NCI-H146 treated with DMSO at 0.1 percent for 48 hours (cell line): Measurements from ENCODE around the gene MAP1LC3B2.

Experiments
- DNase-seq: peaks from one replicate; lab custom pipeline; 2025; ENCODE audit not compliant: unreplicated experiment; lab: John Stamatoyannopoulos, UW

The MAP1LC3B2 gene

GRCh38 chr12:116559162-116559935, at the start of gene MAP1LC3B2:
TSS of gene MAP1LC3B2 (plus strand) at chr12:116559381. CDS start at chr12:116575943, 16,562 bp downstream.
- no peak for DNase-seq

GRCh38 chr12:116513944-116514343, 45.2 kb upstream of the MAP1LC3B2 start:
- DNase-seq = no peak

- no peak for DNase-seq
These were observed 43.5 kb upstream of the MAP1LC3B2 start for GRCh38 chr12:116515684-116516083.

- DNase-seq = no peak
These were observed 42.5 kb upstream of the MAP1LC3B2 start for GRCh38 chr12:116516657-116517056.

GRCh38 chr12:116517431-116518045, 41.6 kb upstream of the MAP1LC3B2 start:
- no peak for DNase-seq

GRCh38 chr12:116520225-116520760, 38.9 kb upstream of the MAP1LC3B2 start:
- DNase-seq = no peak

- no peak for DNase-seq
These were observed 38.2 kb upstream of the MAP1LC3B2 start for GRCh38 chr12:116520801-116521471.

- DNase-seq = no peak
These were observed 34.9 kb upstream of the MAP1LC3B2 start for GRCh38 chr12:116524311-116524710.

- DNase-seq = no peak
These were observed 34.2 kb upstream of the MAP1LC3B2 start for GRCh38 chr12:116524964-116525379.

GRCh38 chr12:116525418-116526001, 33.7 kb upstream of the MAP1LC3B2 start:
- DNase-seq = no peak

- DNase-seq = no peak
These were observed 31.1 kb upstream of the MAP1LC3B2 start for GRCh38 chr12:116528065-116528464.

GRCh38 chr12:116528498-116528897, 30.7 kb upstream of the MAP1LC3B2 start:
- DNase-seq = no peak

- DNase-seq = no peak
These were observed 30.1 kb upstream of the MAP1LC3B2 start for GRCh38 chr12:116529048-116529447.

GRCh38 chr12:116529686-116530085, 29.5 kb upstream of the MAP1LC3B2 start:
- no peak for DNase-seq

GRCh38 chr12:116532428-116532827, 26.8 kb upstream of the MAP1LC3B2 start:
- DNase-seq = no peak

GRCh38 chr12:116532986-116533342, 26.2 kb upstream of the MAP1LC3B2 start:
- no peak for DNase-seq

- no peak for DNase-seq
These were observed 25.6 kb upstream of the MAP1LC3B2 start for GRCh38 chr12:116533343-116534251.

- DNase-seq = no peak
These were observed 24.7 kb upstream of the MAP1LC3B2 start for GRCh38 chr12:116534311-116535121.

GRCh38 chr12:116535241-116535640, 23.9 kb upstream of the MAP1LC3B2 start:
- DNase-seq = no peak
